ENCODE measurements around the gene NR1H2. TPM values are rescaled to one million over a fixed set of nuclear protein-coding genes. Genes with fewer than 3 reads are reported as not detected.

Gene NR1H2
- total RNA-seq, 4 donors from 2014 or later, result 73.5 to 93.5 (median 82.0) TPM

GRCh38 chr19:50401605-50402450 is 25.6 kb downstream of the NR1H2 start:
- TF ChIP-seq, protein P1, sequence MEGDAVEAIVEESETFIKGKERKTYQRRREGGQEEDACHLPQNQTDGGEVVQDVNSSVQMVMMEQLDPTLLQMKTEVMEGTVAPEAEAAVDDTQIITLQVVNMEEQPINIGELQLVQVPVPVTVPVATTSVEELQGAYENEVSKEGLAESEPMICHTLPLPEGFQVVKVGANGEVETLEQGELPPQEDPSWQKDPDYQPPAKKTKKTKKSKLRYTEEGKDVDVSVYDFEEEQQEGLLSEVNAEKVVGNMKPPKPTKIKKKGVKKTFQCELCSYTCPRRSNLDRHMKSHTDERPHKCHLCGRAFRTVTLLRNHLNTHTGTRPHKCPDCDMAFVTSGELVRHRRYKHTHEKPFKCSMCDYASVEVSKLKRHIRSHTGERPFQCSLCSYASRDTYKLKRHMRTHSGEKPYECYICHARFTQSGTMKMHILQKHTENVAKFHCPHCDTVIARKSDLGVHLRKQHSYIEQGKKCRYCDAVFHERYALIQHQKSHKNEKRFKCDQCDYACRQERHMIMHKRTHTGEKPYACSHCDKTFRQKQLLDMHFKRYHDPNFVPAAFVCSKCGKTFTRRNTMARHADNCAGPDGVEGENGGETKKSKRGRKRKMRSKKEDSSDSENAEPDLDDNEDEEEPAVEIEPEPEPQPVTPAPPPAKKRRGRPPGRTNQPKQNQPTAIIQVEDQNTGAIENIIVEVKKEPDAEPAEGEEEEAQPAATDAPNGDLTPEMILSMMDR (IDR thresholded peaks at IDR 0.05), result no peak
- DNase-seq (ENCODE audit: low spot score), result no peak
- ATAC-seq (ENCODE audit: low FRiP score), result no peak

DNA sequence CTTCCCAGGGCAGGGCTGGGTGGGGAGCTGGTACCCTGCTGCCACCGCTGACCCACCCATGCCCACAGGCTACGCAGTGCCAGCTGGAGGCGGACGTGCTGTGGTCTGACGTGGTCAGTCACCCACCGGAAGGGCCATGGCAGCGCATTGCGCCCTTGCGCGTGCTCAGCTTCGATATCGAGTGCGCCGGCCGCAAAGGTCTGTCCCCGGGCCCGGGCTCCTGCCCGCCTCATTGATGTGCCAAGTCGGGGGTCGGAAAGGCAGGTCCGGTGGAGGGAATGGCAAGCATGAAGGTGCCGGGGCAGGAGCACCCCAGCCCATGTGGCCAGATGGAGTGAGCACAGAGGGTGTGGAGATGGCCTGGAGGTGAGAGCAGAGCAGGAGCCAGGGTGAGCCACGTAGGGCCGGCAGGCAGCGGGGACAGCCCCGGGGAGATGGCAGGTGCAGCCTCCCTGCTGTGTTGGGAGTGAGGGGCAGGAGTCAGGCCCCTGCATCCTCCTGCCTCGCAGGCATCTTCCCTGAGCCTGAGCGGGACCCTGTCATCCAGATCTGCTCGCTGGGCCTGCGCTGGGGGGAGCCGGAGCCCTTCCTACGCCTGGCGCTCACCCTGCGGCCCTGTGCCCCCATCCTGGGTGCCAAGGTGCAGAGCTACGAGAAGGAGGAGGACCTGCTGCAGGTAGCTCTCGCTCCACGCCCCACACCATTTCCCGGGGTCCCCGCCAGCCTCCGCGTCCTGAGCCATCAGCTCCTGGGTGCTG is 26.5 kb downstream of the NR1H2 start:
- no peak for ATAC-seq (ENCODE audit: low FRiP score)
- no peak for DNase-seq (ENCODE audit: low spot score)
- TF ChIP-seq, protein P1 (IDR thresholded peaks at IDR 0.05), result no peak

- DNase-seq (ENCODE audit: low spot score) (no peak), ATAC-seq (ENCODE audit: low FRiP score) (no peak)
- TF ChIP-seq, protein P1 (IDR thresholded peaks at IDR 0.05), result no peak
Observed at GRCh38 chr19:50406156-50406820, 30.0 kb downstream of the NR1H2 start.

DNA sequence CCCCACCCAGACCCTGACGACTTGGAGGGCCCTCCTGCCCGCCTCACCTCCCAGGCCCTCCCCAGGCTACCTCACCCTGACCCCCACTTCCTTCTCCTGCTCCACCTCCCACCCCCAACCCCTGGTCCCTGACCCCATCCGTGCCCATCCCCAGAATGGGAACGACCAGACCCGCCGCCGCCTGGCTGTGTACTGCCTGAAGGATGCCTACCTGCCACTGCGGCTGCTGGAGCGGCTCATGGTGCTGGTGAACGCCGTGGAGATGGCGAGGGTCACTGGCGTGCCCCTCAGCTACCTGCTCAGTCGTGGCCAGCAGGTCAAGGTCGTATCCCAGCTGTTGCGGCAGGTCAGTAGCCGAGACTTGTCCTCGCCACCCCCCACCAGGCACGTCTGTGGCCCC is 30.6 kb downstream of the NR1H2 start:
- DNase-seq (ENCODE audit: low spot score), result no peak
- ATAC-seq (ENCODE audit: low FRiP score), result no peak
- TF ChIP-seq, protein P1 (IDR thresholded peaks at IDR 0.05), result no peak

DNA sequence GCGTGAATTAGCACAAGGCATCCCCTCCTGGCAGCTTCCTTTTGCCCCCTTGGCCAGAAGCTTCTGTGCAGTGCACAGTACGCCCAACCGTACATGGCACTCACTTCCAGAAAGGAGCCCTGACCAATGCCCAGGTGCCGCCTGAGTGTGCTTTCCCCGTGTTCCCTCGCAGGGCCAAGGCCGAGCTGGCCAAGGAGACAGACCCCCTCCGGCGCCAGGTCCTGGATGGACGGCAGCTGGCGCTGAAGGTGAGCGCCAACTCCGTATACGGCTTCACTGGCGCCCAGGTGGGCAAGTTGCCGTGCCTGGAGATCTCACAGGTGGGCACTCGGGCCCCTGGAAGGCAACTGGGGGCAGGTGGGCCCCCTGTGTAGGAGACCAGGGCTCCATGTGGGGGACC is 33.1 kb downstream of the NR1H2 start:
- DNase-seq (ENCODE audit: low spot score) (no peak), ATAC-seq (ENCODE audit: low FRiP score) (no peak)
- TF ChIP-seq, protein P1 (IDR thresholded peaks at IDR 0.05), result no peak

DNA sequence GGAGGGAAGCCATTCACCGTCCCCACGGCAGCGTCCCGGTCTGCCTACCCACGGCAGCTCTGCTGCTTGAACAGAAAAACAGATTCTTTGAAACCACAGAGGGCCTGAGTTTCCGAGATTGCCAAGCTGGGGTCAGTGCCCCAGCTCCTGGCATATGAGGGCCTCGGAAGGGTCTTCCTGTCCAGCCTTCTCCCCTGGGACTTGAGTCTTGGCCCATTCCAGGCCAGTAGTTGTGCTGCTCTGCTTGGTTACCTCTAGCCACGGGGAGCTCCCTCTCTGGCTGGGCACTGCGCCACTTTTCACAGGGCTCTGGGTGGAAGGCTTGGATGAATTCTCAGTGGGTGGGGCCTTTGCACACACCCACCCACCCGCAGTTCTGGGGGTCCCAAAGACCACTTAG is 33.9 kb downstream of the NR1H2 start:
- TF ChIP-seq, protein P1 (IDR thresholded peaks at IDR 0.05), result no peak

More for the DNA sequence above, 33.9 kb downstream of the NR1H2 start:
- DNase-seq (ENCODE audit: low spot score) (no peak), ATAC-seq (ENCODE audit: low FRiP score) (no peak)
